NCI-H2107 treated with DMSO at 0.1 percent for 48 hours (cell line): Measurements from ENCODE around the gene MTCL3.
"Not testable (repeated sequence)": the region's sequence is repeated elsewhere in the genome, so short reads cannot be mapped to it uniquely, and the experiment has no call there.

Source experiments
- DNase-seq: peaks from one replicate; lab custom pipeline; 2025; ENCODE audit not compliant: unreplicated experiment; lab: John Stamatoyannopoulos, UW

Gene MTCL3

GRCh38 chr6:127436578-127437110, 82.5 kb downstream of the MTCL3 start:
- DNase-seq = no peak

DNA sequence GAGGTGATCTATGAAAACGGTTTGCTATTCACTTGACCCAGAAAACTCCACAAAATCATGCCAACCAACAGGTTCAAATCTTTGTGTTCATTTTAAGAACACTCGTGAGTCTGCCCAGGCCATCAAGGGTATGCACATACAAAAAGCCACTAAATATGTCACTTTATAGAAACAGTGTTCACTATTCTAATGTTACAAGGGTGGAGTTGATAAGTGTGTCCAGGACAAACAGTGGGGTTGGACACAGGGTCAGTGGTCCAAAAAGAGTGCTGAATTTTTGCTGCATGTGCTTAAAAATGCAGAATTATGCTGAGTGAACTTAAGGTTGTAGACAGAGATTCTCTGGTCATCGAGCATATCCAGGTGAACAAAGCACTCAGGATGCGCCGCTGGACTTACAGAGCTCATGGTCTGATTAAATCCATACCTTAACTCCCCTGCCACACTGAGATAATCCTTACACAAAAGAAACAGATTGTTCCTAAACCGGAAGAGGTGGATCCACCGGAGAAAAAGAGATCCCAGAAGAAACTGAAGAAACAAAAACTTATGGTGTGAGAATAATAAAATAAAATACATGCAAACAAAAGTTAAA, 83.4 kb downstream of the MTCL3 start:
- no peak for DNase-seq

- DNase-seq = no peak
These were observed 84.5 kb downstream of the MTCL3 start for GRCh38 chr6:127434651-127435050.

DNA sequence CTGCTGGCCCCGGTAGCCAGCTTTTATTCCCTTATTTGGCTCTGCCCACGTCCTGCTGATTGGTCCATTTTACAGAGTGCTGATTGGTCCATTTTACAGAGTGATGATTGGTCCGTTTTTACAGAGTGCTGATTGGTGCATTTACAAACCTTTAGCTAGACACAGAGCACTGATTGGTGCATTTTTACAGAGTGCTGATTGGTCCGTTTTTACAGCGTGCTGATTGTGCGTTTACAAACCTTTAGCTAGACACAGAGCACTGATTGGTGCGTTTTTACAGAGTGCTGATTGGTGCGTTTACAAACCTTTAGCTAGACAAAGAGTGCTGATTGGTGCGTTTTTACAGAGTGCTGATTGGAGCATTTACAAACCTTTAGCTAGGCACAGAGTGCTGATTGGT, 90.6 kb downstream of the MTCL3 start:
- not testable (repeated sequence) for DNase-seq

GRCh38 chr6:127423921-127424320, 95.2 kb downstream of the MTCL3 start:
- no peak for DNase-seq
